ENCODE measurements around the gene IFITM5.
"Not testable (repeated sequence)": the region's sequence is repeated elsewhere in the genome, so short reads cannot be mapped to it uniquely, and the experiment has no call there.

IFITM5 gene

DNA sequence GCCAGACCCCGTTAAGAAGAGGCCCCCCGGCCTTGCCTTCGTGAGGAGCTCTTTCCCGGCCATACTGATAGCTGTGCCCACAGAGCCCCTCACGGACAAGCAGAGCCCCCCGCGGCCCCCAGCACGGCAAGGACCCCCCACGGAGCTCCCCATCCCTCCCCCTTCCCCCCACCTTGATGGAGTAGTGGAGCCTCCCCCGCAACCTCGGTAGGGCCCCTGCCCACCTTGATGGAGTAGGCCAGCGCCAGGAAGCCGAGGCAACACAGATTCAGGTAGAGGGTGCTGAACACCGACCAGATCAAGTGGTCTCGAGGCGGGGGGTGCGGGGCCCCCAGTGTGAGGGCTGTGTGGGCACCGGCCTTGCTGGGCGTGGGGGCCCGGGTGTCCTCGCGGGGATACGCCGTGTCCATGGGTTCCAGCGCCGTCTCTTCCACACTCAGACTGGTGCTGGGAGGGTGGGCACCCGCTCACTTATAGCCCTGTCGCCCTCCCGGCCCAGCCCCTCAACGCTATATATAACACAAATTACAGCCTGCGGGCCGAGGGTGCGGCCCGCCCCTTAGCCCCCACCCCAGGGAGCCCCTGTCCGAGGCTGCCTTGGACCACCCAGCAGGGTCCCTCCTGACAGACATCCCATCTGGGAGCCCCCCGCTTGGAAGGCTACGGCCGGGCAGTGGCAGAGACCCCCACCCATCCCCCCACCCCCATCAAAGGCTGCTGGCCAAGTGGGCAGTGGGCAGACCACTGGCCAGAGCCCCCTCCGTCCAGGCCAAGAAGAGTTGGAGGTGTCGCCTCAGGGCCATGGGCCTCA, at the start of gene IFITM5:
Gene IFITM5, minus strand, starts transcription at position 446 of the 811 bp plus-strand sequence. Its CDS starts 36 bp downstream, at position 410.
- no peak for DNase-seq

DNA sequence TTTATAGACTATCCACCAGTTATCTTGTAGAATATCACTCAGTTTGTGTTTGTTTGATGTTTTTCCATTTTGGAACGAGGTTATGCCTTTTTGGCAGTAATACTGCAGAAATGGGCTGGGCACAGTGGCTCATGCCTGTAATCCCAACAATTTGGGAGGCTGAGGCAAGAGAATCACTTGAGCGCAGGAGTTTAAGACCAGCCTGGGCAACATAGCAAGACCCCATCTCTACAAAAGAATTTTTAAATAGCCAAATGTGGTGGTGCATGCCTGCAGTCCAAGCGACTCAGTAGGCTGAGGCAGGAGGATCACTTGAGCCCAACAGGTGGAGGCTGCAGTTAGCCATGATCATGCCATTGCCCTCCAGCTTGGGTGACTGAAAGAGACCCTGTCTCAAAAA, 47.2 kb upstream of the IFITM5 start:
- DNase-seq = no peak

DNA sequence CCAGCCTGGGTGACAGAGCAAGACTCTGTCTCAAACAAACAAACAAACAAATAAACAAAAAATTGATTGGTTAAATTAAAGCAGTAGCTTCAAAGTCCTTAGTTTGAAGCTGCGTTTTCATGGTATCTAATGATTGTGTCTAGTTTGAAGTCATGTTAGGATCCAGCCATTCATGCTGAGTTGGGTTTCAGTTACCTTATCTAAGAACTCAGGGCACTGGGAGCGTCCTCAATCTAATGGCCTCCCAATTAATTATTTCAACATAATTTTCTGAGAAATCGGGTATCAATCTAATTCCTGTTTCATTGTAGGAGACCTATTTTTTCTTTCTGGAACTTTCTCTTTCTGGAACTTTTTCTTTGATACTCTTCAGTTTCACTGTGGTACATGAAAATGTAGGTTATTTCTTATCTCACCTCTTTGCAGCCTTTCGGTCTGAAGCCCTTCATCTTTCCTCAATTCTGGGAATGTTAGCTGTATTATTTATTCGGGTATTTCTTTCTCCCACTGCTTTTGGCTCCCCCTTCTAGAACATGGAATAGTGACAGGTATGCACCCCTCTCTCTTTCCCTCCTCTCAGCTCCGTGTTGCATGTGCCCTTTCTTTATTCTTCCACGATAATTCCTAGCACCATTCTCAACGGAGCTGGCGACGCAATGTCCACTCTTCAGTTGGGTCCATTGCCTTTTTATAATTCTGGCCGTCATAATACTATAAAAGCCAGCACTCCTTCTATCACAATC, 45.7 kb upstream of the IFITM5 start:
- no peak for DNase-seq

DNA sequence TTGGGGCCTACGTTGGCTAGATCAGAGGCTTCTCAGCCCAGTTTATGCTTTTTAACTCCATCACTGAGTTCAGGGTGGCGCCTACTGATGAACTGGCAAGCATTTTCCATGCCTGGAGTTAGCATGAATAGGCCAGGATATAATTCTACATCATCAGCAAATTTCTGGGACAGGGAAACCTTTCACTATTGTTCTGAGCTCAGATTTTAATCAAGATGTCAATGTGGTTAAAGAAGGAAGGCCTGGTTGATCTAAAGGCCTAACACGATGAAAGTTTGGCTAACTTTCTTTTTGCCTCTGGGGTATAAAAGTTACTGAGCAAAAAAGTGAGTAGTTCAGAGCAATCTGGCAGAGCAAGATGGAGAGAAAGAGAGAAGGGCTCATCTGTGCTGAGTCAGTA, 43.0 kb upstream of the IFITM5 start:
- no peak for DNase-seq

DNA sequence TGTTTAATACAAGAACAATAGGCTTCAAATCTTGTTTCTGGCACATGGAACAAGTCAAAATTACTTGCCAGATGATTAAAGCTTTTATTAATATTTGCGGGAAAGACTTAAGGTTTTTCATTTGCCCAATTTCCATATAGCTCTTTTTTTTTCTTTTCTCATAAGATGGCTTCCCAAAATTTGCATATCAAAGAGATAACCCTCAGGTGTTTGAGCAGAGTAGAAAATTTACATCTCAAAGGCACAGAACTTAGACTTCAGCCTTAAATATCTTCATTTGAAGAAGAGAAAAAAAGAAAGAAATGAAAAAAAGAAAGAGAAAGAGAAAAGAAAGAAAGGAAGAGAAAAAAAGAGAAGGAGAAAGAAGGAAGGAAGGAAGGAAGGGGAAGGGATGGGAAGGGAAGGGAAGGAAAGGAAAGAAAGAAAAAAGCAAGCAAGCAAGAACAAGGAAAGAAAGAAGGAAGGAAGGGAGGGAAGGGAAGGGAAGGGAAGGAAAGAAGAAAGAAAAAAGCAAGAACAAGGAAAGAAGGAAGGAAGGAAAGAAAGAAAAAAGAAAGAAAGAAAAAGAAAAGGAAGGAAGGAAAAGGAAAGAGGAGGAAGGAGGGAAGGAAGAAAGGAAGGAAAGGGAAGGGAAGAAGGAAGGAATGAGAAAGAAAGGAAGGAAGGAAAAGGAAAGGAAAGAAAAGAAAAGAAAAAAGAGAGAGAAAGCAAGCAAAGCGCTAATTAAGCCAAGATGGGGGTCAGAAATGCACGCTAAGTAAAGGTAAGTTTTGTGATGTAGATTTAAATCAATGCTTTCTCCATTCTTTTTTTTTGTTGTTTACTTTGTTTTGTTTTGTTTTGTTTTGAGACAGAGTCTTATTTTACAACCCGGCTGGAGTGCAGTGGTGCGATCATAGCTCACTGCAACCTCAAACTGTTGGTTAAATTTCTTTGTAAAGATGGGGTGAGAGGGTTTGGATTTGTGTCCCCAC, 41.5 kb upstream of the IFITM5 start:
- no peak for DNase-seq

DNA sequence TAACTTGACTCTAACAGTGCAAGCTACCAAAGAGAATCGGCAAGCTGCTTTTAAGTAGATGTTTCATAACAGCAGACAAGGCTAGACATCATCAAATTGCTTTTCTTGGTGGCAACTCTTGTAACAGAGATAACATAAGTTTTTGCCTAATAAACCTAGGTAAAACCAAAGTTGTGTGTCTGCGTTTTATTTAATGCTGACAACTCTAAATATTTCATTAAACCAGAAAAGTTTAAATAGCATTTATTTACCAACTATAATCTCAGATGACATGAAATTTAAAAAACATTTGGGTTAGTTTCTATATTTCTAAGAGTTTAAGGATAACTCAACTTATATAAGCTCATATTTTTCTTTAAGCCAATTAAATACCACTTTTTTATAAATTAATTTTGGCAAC, 40.6 kb upstream of the IFITM5 start:
- DNase-seq = no peak

DNA sequence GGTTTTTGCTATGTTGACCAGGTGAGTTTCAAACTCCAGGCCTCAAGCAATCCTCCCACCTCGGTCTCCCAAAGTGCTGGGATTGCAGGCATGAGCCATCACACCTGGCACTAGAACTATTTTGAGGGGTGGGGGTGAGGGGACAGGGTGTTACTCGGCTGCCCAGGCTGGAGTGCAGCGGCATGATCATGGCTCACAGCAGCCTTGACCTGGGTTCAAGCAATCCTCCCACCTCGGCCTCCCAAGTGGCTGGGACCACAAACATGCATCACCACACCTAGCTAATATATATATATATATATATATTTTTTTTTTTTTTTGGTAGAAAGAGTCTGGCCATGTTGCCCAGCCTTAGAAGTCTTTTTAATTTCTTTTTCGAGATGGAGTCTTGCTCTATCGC, 38.4 kb upstream of the IFITM5 start:
- DNase-seq = no peak

DNA sequence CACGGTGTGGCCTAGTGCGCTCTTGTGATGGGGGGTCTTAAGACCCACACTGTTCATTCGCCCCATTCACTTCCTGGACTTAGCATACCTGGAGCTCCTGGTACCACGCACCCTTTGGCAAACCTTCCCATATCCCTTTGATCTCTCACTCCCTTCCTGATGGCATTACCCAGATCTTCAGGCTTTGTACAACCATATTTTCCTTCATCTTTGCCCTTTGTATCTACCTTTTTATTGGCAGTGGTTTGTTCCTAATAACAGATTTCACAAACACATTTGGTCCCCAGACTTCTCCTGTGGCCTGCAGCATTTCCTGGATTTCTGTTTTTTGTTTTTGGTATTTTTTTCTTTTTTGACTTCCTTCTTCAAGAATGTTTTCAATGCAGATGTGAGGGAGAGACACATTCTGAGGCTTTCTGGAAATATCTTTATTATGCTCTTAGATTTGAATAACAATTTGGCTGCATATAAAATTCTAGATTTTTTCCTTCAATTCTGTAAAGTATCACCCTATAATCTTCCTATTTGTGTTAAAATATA, 37.4 kb upstream of the IFITM5 start:
- no peak for DNase-seq

DNA sequence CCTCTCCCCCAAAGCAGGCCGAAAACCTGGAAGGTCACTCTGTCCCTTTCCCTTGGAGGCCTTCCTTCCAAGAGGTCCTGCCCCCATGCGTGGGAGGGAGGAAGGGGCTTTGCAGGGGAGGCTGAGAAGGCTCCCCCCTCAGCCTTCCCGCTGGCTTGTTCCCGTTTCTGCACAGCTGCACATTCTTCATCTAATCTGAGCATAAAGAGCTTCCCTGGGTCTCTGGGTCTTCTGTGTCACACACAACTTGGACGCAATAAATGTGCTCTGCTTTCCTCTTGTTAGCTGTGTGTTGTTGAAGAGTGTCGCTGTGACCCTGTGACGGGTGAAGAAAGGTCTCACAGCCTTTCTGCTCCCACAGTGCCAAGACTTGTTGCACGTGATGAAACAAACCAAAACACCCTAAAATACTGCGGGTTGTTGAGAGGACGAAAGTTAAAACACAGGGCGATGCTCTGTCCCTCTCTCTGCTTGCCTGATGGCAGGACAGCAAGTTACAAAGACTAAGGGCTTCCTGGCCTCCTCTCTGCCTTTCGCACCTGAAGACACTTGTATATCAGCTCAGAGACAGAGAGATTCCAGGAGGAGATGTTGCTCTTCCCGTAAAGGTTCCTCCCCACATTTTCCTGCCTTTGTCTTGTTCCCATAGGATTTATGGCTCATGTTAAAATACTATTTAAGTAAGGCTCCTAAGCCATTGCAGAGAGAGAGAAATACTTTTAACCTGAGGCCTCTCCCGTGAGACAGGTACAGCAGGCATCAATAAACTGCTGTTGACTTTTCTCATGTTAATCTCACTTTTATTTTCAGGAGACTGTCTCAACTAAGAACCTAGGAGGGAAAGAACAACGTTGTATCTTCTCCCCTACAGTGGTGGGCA, 36.7 kb upstream of the IFITM5 start:
- no peak for DNase-seq

DNA sequence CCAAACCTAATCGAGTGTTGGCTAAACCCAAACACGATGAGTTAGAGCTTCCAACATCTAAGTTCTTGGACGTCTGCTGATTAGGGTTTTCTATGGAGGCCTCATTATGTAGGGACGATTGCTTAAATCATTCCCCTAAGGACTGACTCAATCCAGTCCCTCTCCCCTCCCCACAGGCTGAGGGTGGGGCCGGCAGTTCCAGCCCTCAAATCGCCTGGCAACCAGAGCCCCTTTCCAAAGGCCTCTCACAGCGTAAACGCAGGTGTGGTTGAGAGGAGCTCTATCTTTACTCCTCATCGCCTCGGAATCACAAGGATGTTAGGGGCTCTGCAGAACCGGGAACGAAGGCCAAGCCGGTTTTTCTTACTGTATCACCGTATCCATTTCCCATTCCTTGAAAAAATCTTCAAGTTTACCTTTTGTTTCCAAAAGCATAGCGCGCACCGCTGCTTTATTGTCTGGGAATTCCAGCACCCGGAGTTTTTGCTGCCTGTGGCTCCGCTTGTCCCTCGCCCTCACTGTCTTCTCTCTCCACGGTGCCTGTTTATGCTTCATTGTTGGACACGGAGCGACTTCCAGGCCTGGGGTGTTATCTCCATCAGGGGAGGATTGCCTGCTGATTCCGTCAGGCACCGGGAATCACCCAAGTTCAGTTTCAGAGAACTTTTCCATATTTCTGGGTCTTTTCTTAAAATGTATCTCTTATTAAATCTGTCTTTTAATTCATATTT, 35.1 kb upstream of the IFITM5 start:
- no peak for DNase-seq

DNA sequence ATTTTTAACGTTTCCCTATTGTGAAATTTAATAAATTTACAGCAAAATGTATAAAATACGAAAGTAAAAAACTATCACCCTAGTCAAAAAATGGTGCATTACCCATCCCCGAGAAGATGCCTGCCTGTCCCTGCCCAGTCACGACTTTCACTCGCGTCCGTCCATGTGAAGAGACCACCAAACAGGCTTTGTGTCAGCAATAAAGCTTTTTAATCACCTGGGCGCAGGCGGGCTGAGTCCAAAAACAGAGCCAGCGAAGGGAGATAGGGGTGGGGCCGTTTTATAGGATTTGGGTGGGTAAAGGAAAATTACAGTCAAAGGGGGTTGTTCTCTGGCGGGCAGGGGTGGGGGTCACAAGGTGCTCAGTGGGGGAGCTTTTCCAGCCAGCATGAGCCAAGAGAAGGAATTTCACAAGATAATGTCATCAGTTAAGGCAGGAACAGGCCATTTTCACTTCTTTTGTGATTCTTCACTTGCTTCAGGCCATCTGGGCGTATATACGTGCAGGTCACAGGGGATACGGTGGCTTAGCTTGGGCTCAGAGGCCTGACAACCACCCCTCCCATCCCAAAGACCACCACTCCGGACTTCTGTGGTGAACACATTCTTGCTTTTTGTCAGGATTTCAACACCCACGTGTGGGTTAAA, 34.4 kb upstream of the IFITM5 start:
- DNase-seq = not testable (repeated sequence)

DNA sequence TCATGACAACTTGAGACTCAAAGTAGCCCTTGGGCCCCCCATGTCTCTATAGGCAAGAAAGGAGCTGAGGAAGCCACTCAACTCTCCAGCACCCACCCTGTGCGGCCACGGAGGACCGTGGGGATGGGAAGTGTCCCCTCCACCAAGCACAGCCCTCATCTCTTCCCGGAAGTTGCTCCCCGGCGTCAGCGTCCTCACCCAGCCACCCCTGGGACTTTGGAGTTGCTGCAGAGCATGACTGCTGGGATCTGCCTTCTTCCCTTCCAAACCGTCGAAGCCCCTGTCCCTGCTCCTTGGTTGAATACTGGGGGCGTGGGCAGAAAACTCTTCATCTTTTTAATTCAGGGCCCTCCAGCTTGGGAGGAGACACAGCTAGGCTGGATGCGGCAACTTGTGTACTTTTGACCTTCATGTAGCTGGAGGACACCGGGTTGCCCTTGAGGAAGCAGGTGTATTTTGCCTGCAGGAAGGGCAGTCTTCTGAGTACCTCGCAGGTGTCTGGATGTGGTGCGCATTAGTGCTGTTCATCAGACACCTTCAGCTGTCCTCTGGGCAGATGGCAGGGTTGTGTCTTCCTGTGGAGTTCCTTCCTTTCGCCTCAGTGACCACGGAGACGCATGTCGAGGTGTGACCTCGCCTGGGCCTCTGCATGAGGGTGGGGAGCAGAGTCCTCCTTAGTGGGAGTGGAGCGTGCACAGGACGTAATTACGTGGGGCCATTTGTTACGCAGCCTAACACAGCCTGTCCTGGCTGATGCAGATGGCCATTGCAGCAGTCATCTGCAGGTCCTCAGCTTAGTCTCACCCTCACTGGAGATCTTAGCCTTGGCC, 33.5 kb upstream of the IFITM5 start:
- DNase-seq = no peak

DNA sequence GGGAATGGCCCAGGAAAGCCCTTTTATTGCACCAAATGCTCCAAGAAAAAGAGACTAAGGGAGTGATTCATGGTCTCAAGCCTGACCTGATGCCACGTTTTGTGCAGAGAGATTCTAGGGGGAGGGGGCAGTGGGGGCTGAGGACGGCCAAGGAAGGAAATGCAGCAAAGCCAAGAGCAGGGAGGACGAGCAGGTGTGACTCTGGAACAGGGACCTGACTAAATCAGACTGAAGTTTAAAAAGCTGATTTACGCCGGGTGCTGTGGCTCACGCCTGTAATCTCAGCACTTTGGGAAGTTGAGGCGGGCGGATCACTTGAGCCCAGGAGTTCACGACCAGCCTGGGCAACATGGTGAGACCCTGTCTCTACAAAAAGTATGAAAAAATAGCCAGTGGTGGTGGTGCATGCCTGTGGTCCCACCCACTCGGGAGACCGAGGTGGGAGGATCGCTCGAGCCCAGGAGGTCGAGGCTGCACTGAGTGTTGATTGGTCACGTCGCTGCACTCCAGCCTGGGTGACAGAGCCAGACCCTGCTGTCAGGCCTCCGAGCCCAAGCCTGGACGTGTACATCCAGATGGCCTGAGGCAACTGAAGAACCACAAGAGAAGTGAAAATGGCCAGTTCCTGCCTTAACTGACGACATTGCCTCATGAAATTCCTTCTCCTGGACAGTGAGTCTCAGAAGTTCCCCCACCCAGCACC, 32.2 kb upstream of the IFITM5 start:
- DNase-seq = no peak

DNA sequence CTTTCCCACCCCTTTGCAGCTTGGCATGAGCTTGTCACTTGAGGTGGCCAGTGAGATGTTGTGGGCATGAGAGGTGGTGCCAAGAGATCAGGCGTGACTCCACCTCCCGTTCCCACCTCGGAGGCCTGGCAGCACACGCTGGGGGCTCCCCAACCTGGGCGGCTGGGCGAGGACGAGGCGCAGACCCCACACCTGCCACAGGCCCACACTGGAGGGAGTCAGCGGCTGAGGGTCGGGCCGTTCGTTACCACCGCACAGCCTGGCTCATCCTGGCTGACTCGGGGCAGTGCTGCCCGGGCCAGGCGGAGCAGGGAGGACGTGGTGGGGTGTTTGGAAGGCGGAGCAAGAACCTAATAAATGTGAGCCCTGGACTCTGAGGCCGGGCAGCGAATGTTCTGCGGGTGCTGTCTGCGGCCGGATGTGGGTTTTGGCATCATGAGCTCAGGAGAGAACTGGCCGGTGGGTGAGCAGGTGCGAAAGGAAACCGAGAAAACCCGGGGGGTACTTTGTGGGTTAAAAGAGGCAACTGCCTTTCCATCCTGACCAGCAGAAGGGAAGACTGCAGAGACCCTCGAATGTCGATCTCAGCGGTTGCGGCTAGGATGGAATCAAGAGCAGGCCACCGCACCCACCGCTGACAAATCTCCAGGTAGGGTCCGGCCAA, 31.5 kb upstream of the IFITM5 start:
- no peak for DNase-seq

DNA sequence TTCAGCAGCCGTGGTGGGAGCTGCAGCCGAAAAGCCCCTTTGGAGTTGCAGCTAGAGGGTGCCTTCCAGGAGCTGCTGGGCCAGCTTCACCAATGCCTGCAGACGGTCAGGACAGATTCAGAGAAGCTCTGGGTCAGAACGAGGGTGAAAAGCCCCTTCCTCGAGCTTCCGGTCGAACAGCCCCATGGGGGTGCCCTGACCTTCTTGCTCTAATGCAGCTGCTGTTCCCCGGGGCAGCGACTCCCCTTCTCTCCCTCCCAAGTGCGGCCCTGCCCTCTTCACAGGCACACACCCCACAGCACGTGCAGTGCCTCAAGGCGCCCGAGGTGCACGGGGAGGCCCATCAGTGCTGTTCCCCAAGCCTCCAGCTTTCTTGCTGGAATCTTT, 31.0 kb upstream of the IFITM5 start:
- DNase-seq = no peak

DNA sequence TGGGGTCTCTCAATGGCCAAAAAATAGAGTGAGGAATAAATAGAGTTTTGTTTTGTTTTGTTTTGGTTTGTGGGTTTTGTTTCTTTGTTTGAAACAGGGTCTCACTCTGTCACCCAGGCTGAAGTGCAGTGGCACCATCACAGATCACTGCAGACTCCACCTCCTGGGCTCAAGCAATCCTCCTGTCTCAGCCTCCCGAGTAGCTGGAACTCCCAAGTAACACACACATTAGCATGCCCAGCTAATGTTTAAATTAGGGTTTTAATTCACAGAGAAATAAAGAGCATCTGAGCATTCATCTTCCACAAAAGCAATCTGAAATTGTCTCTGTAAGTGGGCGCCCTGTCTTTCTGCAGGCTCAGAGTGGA, 30.5 kb upstream of the IFITM5 start:
- no peak for DNase-seq

DNA sequence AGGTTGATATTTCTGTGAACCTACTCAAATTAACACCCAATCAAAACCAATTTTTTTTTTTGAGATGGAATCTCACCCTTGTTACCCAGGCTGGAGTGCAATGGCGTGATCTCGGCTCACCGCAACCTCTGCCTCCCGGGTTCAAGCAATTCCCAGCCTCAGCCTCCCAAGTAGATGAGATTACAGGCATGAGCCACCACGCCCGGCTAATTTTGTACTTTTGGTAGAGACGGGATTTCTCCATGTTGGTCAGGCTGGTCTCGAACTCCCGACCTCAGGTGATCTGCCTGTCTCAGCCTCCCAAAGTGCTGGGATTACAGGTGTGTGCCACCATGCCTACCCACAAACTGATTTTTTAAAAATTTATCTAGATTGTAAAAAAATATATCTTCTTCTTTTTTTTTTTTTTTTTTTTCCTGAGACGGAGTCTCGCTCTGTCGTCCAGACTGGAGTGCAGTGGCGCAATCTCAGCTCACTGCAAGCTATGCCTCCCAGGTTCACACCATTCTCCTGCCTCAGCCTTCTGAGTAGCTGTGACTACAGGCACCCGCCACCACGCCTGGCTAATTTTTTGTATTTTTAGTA, 29.3 kb upstream of the IFITM5 start:
- DNase-seq = not testable (repeated sequence)

DNA sequence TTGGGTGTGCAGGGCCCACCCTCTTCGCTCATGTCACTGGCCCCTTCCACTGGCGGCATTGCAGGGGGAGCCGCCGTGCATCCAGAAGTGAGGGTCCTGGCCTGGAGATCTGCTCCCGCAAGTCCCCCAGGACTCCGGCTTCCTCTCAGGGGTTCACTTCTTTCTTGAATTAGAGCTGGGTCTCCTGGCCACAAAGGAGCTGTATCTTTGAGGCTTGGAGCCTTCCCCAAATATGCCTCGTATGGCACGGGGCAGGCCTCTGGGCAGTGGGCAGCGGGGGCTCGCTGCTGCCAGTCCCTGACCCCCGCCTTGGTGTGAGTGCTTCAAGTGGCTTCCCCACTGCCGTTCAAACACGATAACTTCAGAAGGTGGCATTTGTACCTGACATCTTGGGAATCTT, 28.7 kb upstream of the IFITM5 start:
- DNase-seq = no peak
